HCT116 (cell line): ENCODE data around the gene GFI1B. TPM values are rescaled to one million over a fixed set of nuclear protein-coding genes. Genes with fewer than 3 reads are reported as not detected.

Experiments used
- ATAC-seq: fragments of 200-7000 bp; cut with Tn5 transposase; 2 replicates; pipeline ENCODE4 v1.9.1; 2020; ENCODE audit warnings: mild to moderate bottlenecking, moderate library complexity
- BruUV-seq: library from RNA; stranded (reverse); fragments of 400-500 nt; replicated peaks from 2 replicates; lab custom pipeline; 2021; lab: Mats Ljungman, UMichigan
- CTCF ChIA-PET: fragments of 300-600 bp; sonication (Branson Sonifier 250); formaldehyde crosslinking; loops from one replicate; lab custom pipeline; 2021; ENCODE audit warnings: antibody characterized with exemption; lab: Charles Lee
- POLR2A ChIA-PET: fragments of 300-600, 350-600 bp; sonication (Branson Sonifier 250); formaldehyde crosslinking; loops from one replicate; lab custom pipeline; 2021; ENCODE audit warnings: antibody characterized with exemption; lab: Charles Lee
- RAD21 ChIA-PET, 2 experiments: fragments of 300-600 bp; sonication (Branson Sonifier 250); formaldehyde crosslinking; loops; one replicate each; lab custom pipeline; 2023; ENCODE audit warnings: low total read pairs in 2 of 2; ENCODE audit not compliant: uncharacterized antibody in 2 of 2, unreplicated experiment in 2 of 2, low non-redundant PET in 1 of 2; lab: Charles Lee
- DNase-seq: peaks from one replicate; pipeline ENCODE4 v3.0.0-alpha.2; 2010; ENCODE audit warnings: low read depth, low spot score
- H2AFZ ChIP-seq: fragments of 200-600 bp; shearing (Covaris generic), sonication (generic); 2 replicates; pipeline ENCODE4 v1.6.1; 2017; ENCODE audit warnings: low read depth, mixed run types, mixed read lengths, antibody characterized with exemption, low read length; ENCODE audit not compliant: poor library complexity, severe bottlenecking
- H3K27ac ChIP-seq: 2 replicates; pipeline ENCODE4 v1.5.1; 2012; ENCODE audit warnings: low read depth, low read length
- H3K27me3 ChIP-seq: fragments of 200-600 bp; sonication (generic); 2 replicates; pipeline ENCODE4 v1.6.1; 2016; ENCODE audit warnings: mixed run types, low read length, mixed read lengths; ENCODE audit not compliant: insufficient read depth
- H3K36me3 ChIP-seq, 2 experiments: fragments of 200-500 bp in 1 of 2; fragments of 200-600 bp in 1 of 2; sonication (Bioruptor generic) in 1 of 2; sonication (generic) in 1 of 2; 2 replicates each; pipeline versions ENCODE4 v1.5.1 to v1.6.1; 2014 to 2016; ENCODE audit warnings: low read length in 2 of 2, inconsistent platforms in 1 of 2, mixed read lengths in 1 of 2, mixed run types in 1 of 2; ENCODE audit not compliant: insufficient read depth in 2 of 2, control insufficient read depth in 1 of 2
- H3K4me1 ChIP-seq, 2 experiments: fragments of 200-600 bp in 1 of 2; sonication (generic) in 1 of 2; 2 replicates each; pipeline versions ENCODE4 v1.5.1 to v1.6.1; 2012 to 2017; ENCODE audit warnings: low read length in 2 of 2, inconsistent platforms in 1 of 2, mild to moderate bottlenecking in 1 of 2, mixed read lengths in 1 of 2, mixed run types in 1 of 2, moderate library complexity in 1 of 2; ENCODE audit not compliant: insufficient read depth in 2 of 2, control insufficient read depth in 1 of 2
- H3K4me2 ChIP-seq: fragments of 200-600 bp; sonication (generic); 2 replicates; pipeline ENCODE4 v1.6.1; 2017; ENCODE audit warnings: mixed run types, low read length, mixed read lengths
- H3K4me3 ChIP-seq, 2 experiments: fragments of 200-600 bp in 1 of 2; sonication (generic) in 1 of 2; replicated peaks in 1 of 2; 2 replicates each; pipeline ENCODE4 v1.5.1; 2011 to 2016; ENCODE audit warnings: low read length in 2 of 2, control low read depth in 1 of 2, low read depth in 1 of 2, mild to moderate bottlenecking in 1 of 2, mixed read lengths in 1 of 2, mixed run types in 1 of 2
- H3K79me2 ChIP-seq: fragments of 200-600 bp; sonication (generic); 2 replicates; pipeline ENCODE4 v1.6.1; 2017; ENCODE audit warnings: mild to moderate bottlenecking, mixed run types, low read length, moderate library complexity, mixed read lengths; ENCODE audit not compliant: insufficient read depth
- H3K9ac ChIP-seq: fragments of 200-600 bp; sonication (generic); 2 replicates; pipeline ENCODE4 v1.6.1; 2016; ENCODE audit warnings: low read length, mixed read lengths
- H3K9me2 ChIP-seq: fragments of 200-600 bp; sonication (generic), shearing (Covaris generic); 2 replicates; pipeline ENCODE4 v1.6.1; 2017; ENCODE audit warnings: mixed run types, mild to moderate bottlenecking, moderate library complexity; ENCODE audit not compliant: insufficient read depth
- H3K9me3 ChIP-seq, 2 experiments: fragments of 200-500 bp in 1 of 2; fragments of 200-600 bp in 1 of 2; sonication (Bioruptor generic) in 1 of 2; sonication (generic) in 1 of 2; 2 replicates each; pipeline ENCODE4 v1.6.1; 2014 to 2017; ENCODE audit warnings: low read length in 2 of 2, mixed read lengths in 2 of 2, inconsistent platforms in 1 of 2, low read depth in 1 of 2, mild to moderate bottlenecking in 1 of 2, mixed run types in 1 of 2, moderate library complexity in 1 of 2; ENCODE audit not compliant: control insufficient read depth in 1 of 2, insufficient read depth in 1 of 2
- H4K20me1 ChIP-seq: fragments of 200-600 bp; sonication (generic), shearing (Covaris generic); 2 replicates; pipeline ENCODE4 v1.6.1; 2017; ENCODE audit warnings: mixed run types, mild to moderate bottlenecking, moderate library complexity; ENCODE audit not compliant: insufficient read depth
- CBX3 ChIP-seq: IDR thresholded peaks from 2 replicates; pipeline ENCODE4 v1.6.1; 2012; ENCODE audit warnings: low read depth
- CEBPB ChIP-seq: IDR thresholded peaks from 2 replicates; pipeline ENCODE4 v1.6.1; 2012; ENCODE audit warnings: low read depth
- ELF1 ChIP-seq: IDR thresholded peaks from 2 replicates; pipeline ENCODE4 v1.6.1; 2012; ENCODE audit warnings: low read depth, borderline replicate concordance
- EZH2 ChIP-seq: fragments of 200-600 bp; sonication (generic); IDR thresholded peaks from 2 replicates; pipeline ENCODE4 v1.6.1; 2017; ENCODE audit warnings: antibody characterized with exemption, mixed run types
- FOSL1 ChIP-seq: IDR thresholded peaks from 2 replicates; pipeline ENCODE4 v1.6.1; 2012; ENCODE audit warnings: low read depth
- JUND ChIP-seq: IDR thresholded peaks from 2 replicates; pipeline ENCODE4 v1.6.1; 2012
- POLR2A ChIP-seq: IDR thresholded peaks from 2 replicates; pipeline ENCODE4 v1.7.0; 2011; ENCODE audit warnings: borderline replicate concordance; ENCODE audit not compliant: insufficient read depth, insufficient read length; ENCODE audit errors: extremely low read depth
- POLR2AphosphoS5 ChIP-seq: IDR thresholded peaks from 2 replicates; pipeline ENCODE4 v1.6.1; 2011; ENCODE audit warnings: mild to moderate bottlenecking, low read depth, low read length, moderate library complexity
- SIN3A ChIP-seq: IDR thresholded peaks from 2 replicates; pipeline ENCODE4 v1.6.1; 2012; ENCODE audit warnings: low read depth
- SP1 ChIP-seq: IDR thresholded peaks from 2 replicates; pipeline ENCODE4 v1.6.1; 2012; ENCODE audit warnings: low read depth
- SRF ChIP-seq: IDR thresholded peaks from 2 replicates; pipeline ENCODE4 v1.6.1; 2012; ENCODE audit warnings: low read depth
- TCF7L2 ChIP-seq: IDR thresholded peaks from 2 replicates; pipeline ENCODE4 v1.7.0; 2011; ENCODE audit warnings: borderline replicate concordance, inconsistent platforms; ENCODE audit not compliant: insufficient read depth, insufficient read length; ENCODE audit errors: extremely low read depth
- YY1 ChIP-seq: IDR thresholded peaks from 2 replicates; pipeline ENCODE4 v1.6.1; 2011; ENCODE audit warnings: low read length, low read depth, moderate library complexity, mild to moderate bottlenecking; ENCODE audit not compliant: insufficient replicate concordance; ENCODE audit errors: extremely low read depth
- ZFX ChIP-seq: fragments of 450-650 bp; IDR thresholded peaks from 2 replicates; pipeline ENCODE4 v1.6.1; 2017
- ZNF274 ChIP-seq: fragments of 200-500 bp; sonication (Bioruptor generic); IDR thresholded peaks from 2 replicates; pipeline ENCODE4 v1.6.1; 2014; ENCODE audit warnings: mild to moderate bottlenecking, low read depth, low read length, inconsistent platforms
- intact Hi-C: fragments of 100-400 bp; cut with micrococcal nuclease; formaldehyde crosslinking; loops from 2 replicates; pipeline ENCODE4 v1.10.0; 2022
- total RNA-seq: library from RNA; stranded (reverse); gene quantifications from one replicate; pipeline ENCODE4 v1.2.1, GENCODE V29; 2021; ENCODE audit not compliant: unreplicated experiment
- TF ChIP-seq, protein P1 (sequence below), 3 experiments: fragments of 200-600 bp in 1 of 3; sonication (generic) in 1 of 3; IDR thresholded peaks in 2 of 3; conservative IDR thresholded peaks in 1 of 3; 2 replicates each; pipeline ENCODE4 v1.5.1; 2012 to 2017; ENCODE audit warnings: low read depth in 2 of 3, low read length in 2 of 3, antibody characterized with exemption in 1 of 3, borderline replicate concordance in 1 of 3, control low read depth in 1 of 3, mild to moderate bottlenecking in 1 of 3, mixed read lengths in 1 of 3, mixed run types in 1 of 3, moderate library complexity in 1 of 3; ENCODE audit not compliant: insufficient read depth in 1 of 3
- TF ChIP-seq, protein P2 (sequence below): IDR thresholded peaks from 2 replicates; pipeline ENCODE4 v1.6.1; 2012
- TF ChIP-seq, protein P3 (sequence below): IDR thresholded peaks from 2 replicates; pipeline ENCODE4 v1.6.1; 2012; ENCODE audit warnings: low read depth
- TF ChIP-seq, protein P4 (sequence below): IDR thresholded peaks from 2 replicates; pipeline ENCODE4 v1.6.1; 2012
- TF ChIP-seq, protein P5 (sequence below): IDR thresholded peaks from 2 replicates; pipeline ENCODE4 v1.6.1; 2011; ENCODE audit warnings: mild to moderate bottlenecking, low read length, moderate library complexity; ENCODE audit not compliant: insufficient replicate concordance; ENCODE audit errors: extremely low read depth

Gene GFI1B
- total RNA-seq, 1 experiment from 2014 or later: 0.20 TPM

DNA sequence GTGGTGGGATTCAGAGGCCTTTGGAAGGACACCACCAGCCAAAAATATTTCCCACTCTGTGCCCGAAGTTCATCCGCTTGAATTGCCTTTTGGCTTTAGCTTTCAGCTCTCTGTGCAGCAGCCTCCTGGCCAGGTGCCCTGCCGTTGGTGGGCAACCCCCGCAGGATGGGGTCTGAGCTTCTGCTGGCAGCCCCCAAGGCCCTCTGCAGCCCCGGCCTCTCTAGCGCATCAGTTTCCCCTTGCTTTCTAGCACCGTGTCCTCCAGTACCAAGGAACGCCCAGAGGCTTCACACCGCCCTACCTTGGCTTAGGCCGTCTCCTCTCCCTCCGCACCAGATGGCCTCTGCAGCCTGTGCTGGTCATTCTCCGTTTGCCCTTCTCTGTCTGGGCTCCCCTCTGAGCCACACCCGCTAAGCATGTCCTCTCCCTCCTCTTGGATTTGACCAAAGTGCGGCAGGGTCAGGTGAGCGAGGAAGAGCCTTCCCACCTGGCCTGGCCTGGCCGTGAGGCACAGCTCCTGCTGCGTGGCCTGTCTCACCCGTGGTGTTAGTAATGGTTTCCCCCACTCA, 29.9 kb upstream of the GFI1B start:
- H4K20me1 ChIP-seq: no peaks in the 10 kb centered on the region
- ChIA-PET POLR2A (no interaction called here), CTCF (no interaction called here)

More for the DNA sequence above, 29.9 kb upstream of the GFI1B start:
- Histone ChIP-seq H3K79me2 (peaks cover 8% of the 10 kb centered on the region), H3K4me3 (no peak overlapping the region), H3K27me3 (no peaks in the 10 kb centered on the region), H3K4me1 (peaks cover 4 to 24% of the 10 kb centered on the region in 2 experiments; a peak in 3 of 4 replicates), H3K36me3 (no peaks in the 10 kb centered on the region), H3K9ac (no peak overlapping the region), H3K27ac (no peak overlapping the region), H3K4me2 (no peak overlapping the region), H3K9me2 (no peaks in the 10 kb centered on the region), H2AFZ (no peak overlapping the region), H3K9me3 (no peaks in the 10 kb centered on the region)
- TF ChIP-seq CBX3 (no peak), SRF (no peak), SIN3A (no peak), ELF1 (no peak), CEBPB (no peak), FOSL1 (no peak), YY1 (no peak), EZH2 (no peak), JUND (no peak), ZNF274 (no peak), SP1 (no peak), POLR2A (no peak), POLR2AphosphoS5 (no peak), ZFX (no peak), TCF7L2 (no peak)
- TF ChIP-seq, protein P1, sequence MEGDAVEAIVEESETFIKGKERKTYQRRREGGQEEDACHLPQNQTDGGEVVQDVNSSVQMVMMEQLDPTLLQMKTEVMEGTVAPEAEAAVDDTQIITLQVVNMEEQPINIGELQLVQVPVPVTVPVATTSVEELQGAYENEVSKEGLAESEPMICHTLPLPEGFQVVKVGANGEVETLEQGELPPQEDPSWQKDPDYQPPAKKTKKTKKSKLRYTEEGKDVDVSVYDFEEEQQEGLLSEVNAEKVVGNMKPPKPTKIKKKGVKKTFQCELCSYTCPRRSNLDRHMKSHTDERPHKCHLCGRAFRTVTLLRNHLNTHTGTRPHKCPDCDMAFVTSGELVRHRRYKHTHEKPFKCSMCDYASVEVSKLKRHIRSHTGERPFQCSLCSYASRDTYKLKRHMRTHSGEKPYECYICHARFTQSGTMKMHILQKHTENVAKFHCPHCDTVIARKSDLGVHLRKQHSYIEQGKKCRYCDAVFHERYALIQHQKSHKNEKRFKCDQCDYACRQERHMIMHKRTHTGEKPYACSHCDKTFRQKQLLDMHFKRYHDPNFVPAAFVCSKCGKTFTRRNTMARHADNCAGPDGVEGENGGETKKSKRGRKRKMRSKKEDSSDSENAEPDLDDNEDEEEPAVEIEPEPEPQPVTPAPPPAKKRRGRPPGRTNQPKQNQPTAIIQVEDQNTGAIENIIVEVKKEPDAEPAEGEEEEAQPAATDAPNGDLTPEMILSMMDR (IDR thresholded peaks at IDR 0.05 in 2 of 3, conservative IDR thresholded peaks at IDR 0.05 in 1 of 3; ENCODE audit: borderline replicate concordance in 1 of 3, insufficient read depth in 1 of 3, low read depth in 2 of 3, low read length in 2 of 3): no peak
- TF ChIP-seq, protein P2, sequence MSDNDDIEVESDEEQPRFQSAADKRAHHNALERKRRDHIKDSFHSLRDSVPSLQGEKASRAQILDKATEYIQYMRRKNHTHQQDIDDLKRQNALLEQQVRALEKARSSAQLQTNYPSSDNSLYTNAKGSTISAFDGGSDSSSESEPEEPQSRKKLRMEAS: no peak
- TF ChIP-seq, protein P3, sequence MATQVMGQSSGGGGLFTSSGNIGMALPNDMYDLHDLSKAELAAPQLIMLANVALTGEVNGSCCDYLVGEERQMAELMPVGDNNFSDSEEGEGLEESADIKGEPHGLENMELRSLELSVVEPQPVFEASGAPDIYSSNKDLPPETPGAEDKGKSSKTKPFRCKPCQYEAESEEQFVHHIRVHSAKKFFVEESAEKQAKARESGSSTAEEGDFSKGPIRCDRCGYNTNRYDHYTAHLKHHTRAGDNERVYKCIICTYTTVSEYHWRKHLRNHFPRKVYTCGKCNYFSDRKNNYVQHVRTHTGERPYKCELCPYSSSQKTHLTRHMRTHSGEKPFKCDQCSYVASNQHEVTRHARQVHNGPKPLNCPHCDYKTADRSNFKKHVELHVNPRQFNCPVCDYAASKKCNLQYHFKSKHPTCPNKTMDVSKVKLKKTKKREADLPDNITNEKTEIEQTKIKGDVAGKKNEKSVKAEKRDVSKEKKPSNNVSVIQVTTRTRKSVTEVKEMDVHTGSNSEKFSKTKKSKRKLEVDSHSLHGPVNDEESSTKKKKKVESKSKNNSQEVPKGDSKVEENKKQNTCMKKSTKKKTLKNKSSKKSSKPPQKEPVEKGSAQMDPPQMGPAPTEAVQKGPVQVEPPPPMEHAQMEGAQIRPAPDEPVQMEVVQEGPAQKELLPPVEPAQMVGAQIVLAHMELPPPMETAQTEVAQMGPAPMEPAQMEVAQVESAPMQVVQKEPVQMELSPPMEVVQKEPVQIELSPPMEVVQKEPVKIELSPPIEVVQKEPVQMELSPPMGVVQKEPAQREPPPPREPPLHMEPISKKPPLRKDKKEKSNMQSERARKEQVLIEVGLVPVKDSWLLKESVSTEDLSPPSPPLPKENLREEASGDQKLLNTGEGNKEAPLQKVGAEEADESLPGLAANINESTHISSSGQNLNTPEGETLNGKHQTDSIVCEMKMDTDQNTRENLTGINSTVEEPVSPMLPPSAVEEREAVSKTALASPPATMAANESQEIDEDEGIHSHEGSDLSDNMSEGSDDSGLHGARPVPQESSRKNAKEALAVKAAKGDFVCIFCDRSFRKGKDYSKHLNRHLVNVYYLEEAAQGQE: no peak
- TF ChIP-seq, protein P4, sequence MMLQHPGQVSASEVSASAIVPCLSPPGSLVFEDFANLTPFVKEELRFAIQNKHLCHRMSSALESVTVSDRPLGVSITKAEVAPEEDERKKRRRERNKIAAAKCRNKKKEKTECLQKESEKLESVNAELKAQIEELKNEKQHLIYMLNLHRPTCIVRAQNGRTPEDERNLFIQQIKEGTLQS: no peak
- TF ChIP-seq, protein P5, sequence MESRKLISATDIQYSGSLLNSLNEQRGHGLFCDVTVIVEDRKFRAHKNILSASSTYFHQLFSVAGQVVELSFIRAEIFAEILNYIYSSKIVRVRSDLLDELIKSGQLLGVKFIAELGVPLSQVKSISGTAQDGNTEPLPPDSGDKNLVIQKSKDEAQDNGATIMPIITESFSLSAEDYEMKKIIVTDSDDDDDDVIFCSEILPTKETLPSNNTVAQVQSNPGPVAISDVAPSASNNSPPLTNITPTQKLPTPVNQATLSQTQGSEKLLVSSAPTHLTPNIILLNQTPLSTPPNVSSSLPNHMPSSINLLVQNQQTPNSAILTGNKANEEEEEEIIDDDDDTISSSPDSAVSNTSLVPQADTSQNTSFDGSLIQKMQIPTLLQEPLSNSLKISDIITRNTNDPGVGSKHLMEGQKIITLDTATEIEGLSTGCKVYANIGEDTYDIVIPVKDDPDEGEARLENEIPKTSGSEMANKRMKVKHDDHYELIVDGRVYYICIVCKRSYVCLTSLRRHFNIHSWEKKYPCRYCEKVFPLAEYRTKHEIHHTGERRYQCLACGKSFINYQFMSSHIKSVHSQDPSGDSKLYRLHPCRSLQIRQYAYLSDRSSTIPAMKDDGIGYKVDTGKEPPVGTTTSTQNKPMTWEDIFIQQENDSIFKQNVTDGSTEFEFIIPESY: no peak
- BruUV-seq: no TSS peak
- RAD21 ChIA-PET: no interaction called here
- no peak for DNase-seq
- intact Hi-C loops: no loop called here
- no peak for ATAC-seq
